Measurements from ENCODE around the gene MITD1. TPM values are rescaled to one million over a fixed set of nuclear protein-coding genes. Genes with fewer than 3 reads are reported as not detected.

The MITD1 gene
- total RNA-seq, 2 donors from 2014 or later, result 11.8 to 25.9 TPM

DNA sequence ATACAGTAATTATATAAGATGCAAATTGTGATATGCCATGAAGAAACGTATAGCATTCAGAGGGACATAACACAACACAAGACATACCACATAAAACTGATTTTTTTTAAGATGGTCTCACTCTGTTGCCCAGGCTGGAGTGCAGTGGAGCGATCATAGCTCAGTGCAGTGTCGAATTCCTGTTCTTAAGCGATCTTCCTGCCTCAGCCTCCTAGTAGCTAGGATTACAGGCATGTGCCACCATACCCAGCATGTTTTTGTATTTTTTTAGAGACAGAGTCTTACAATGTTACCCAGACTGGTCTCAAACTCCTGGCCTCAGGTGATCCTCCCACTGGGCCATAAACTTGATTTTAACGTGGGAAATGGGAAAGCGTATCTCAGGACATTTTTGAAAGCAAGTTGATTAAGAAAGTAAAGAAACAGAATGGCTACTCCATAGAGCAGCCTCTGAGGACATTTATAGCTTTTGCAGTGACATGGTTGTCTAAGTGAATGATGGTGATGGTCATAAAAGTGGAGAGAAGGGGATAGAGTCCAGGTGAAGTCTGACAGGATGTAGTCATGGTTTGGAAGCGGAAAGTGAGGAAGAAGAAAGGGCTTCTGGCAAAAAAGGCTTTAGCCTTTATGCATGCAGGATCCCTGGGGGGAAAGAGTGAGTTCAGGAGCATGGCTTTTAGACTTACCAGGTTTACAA is 28.5 kb downstream of the MITD1 start:
- no peak for DNase-seq (ENCODE audit: low spot score)
- Histone ChIP-seq H3K4me1 (peaks cover 0 to 17% of the 10 kb centered on the region in 2 donors), H3K9me3 (no peaks in the 10 kb centered on the region), H3K36me3 (no peaks in the 10 kb centered on the region), H3K27me3 (no peaks in the 10 kb centered on the region), H3K27ac (no peak overlapping the region), H3K4me3 (no peak overlapping the region)
- TF ChIP-seq, protein P1, sequence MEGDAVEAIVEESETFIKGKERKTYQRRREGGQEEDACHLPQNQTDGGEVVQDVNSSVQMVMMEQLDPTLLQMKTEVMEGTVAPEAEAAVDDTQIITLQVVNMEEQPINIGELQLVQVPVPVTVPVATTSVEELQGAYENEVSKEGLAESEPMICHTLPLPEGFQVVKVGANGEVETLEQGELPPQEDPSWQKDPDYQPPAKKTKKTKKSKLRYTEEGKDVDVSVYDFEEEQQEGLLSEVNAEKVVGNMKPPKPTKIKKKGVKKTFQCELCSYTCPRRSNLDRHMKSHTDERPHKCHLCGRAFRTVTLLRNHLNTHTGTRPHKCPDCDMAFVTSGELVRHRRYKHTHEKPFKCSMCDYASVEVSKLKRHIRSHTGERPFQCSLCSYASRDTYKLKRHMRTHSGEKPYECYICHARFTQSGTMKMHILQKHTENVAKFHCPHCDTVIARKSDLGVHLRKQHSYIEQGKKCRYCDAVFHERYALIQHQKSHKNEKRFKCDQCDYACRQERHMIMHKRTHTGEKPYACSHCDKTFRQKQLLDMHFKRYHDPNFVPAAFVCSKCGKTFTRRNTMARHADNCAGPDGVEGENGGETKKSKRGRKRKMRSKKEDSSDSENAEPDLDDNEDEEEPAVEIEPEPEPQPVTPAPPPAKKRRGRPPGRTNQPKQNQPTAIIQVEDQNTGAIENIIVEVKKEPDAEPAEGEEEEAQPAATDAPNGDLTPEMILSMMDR (IDR thresholded peaks at IDR 0.05), result no peak

DNA sequence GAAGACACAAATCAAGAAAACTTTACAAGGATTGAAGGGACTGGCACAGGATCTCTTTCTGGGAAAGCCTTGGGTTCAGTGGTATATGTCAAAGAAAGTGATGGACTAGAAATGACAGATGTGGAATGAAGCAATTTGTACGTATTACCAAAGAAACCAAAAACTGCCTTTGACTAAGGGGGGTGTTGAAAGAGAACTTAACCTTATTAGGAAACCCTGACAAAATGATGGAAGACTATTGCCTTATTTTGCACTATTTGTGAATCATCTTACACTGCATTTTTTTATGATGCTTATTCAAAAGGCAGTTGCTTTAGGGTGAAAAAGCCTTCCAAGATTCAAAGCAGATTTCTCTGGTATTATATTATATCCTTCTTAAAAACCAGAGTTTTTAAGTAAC is 30.2 kb downstream of the MITD1 start:
- TF ChIP-seq, protein P1 (IDR thresholded peaks at IDR 0.05), result no peak
- Histone ChIP-seq H3K27ac (no peak overlapping the region), H3K4me1 (peaks cover 0 to 14% of the 10 kb centered on the region in 2 donors), H3K4me3 (no peak overlapping the region), H3K27me3 (no peaks in the 10 kb centered on the region), H3K9me3 (no peaks in the 10 kb centered on the region), H3K36me3 (no peaks in the 10 kb centered on the region)
- DNase-seq (ENCODE audit: low spot score), result no peak

DNA sequence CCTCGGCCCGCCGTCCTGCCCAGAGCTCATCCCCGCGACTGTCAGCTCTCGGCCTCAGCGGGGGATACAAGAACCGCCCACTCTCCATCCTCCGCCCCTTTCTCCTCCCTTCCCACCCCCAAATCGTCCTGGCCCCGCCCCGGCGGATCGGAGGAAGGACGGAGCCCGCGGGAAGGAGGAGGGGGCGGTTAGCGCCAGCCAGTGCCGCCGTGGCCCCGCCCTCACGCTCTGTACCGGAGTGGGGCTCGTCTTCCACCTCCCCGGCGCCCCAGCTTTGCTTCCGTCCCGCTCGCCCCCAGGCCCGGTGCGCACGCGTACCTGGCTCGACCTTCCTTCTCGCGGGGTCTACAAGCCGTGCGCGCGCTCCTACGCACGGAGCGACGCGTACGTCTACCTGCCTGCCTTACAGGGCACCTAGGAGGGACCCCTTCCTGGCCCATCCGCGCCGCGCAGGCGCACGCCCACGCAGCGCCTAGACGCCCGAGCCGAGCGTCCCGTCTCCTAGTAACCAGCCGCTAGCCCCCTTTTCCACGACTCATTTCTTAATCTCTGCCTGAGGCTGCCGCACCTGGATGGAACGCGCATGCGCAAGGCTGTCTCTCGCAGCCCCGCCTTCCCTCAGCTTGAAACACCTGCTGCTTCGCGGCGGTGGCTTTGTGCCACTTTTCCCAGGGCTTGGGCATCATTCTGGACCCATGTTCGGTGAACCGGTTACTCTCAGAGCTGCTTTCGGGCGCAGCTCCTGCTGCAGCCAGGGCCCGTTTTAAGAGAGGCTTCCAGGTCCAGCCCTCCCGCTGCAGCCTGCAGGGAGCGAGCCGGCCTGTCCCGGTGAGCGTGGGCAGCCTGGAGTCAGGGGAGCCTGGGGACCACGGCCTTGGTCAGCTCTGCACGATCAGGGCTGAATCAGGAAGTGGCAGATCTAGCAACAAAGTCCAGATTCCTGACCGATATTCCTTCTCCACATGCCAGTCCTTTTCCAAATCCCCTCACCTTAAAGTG is 39.4 kb downstream of the MITD1 start, which contains the start of gene C2orf15:
C2orf15 (plus strand) TSS at position 598 of the 999 bp plus-strand sequence. CDS start 8,852 bp downstream, outside the sequence.
- Histone ChIP-seq H3K4me1 (peaks cover 0 to 12% of the 10 kb centered on the region in 2 donors), H3K36me3 (no peaks in the 10 kb centered on the region)
- TF ChIP-seq, protein P1 (IDR thresholded peaks at IDR 0.05), result no peak

DNA sequence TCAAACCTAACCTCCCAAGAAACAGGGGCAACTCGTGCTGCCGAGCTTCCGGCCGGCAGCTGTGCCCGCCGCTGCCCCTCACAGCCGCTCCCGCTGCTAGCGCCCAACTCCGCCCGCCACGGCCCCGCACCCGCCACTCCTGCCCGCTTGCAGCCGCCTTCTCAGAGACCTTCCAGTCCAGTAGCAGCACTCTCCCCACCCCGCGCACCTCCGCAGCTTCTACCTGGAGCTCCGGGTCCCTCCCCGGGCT is 40.1 kb downstream of the MITD1 start:
- Histone ChIP-seq H3K27me3 (no peaks in the 10 kb centered on the region), H3K9me3 (no peaks in the 10 kb centered on the region), H3K4me1 (peaks cover 0 to 12% of the 10 kb centered on the region in 2 donors), H3K36me3 (no peaks in the 10 kb centered on the region), H3K27ac (peak overlapping the region; percentile 92 to 95), H3K4me3 (peak overlapping the region; percentile 98 to 99)
- no peak for DNase-seq (ENCODE audit: low spot score)
- TF ChIP-seq, protein P1 (IDR thresholded peaks at IDR 0.05), result no peak

More for the DNA sequence above, 39.4 kb downstream of the MITD1 start, which contains the start of gene C2orf15:
- peak; percentile 89 for DNase-seq (ENCODE audit: low spot score)
- peak within 1 kb of the TSS; percentile 92 to 95 for H3K27ac ChIP-seq
- H3K27me3 ChIP-seq, result no peaks in the 10 kb centered on the region
- H3K4me3 ChIP-seq, result peak within 1 kb of the TSS; percentile 98 to 99
- H3K9me3 ChIP-seq, result no peaks in the 10 kb centered on the region

DNA sequence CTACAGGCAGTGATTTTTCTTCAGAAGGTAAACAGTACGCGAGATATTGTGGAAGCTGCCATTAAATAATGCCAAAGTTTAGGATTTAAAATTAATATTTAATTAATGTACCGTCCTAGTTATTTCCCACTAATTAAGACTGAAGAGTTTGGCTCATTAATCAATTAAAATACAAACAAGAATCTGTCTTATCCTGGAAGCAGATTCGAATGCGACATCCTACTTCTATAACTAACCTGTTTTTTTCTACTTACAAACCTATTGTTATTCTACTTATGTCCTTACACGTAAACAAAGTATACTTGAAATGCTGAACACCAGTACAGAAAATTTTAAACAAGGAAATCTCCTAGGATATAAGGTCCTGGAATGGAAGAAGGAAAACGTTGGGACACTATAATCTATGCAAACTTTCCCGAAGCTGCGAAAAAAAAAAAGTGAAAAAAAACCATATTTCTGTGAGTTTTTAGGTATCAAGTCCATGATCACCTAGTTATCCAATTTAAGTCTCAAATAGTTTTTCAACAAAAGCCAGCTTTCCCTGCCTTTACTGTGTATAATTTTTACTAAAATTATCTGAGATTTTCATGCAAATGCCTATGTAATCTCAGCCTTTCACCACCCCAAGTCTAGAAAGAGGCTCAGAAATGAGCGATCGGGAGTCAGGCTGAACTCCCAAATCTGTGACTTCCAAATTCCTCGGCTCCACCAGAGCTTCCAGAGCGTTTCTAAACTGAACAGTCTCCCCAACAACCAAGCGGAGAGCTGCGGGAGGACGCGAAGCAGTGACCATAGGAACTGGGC is 40.6 kb downstream of the MITD1 start:
- Histone ChIP-seq H3K36me3 (no peaks in the 10 kb centered on the region), H3K27ac (peak overlapping the region; percentile 92 to 95), H3K27me3 (no peaks in the 10 kb centered on the region), H3K4me1 (peaks cover 0 to 12% of the 10 kb centered on the region in 2 donors), H3K4me3 (peak overlapping the region; percentile 98 to 99), H3K9me3 (no peaks in the 10 kb centered on the region)
- TF ChIP-seq, protein P1 (IDR thresholded peaks at IDR 0.05), result no peak
- DNase-seq (ENCODE audit: low spot score), result no peak
